Measurements from ENCODE around the gene DOK5.
"Not testable (repeated sequence)": the region's sequence is repeated elsewhere in the genome, so short reads cannot be mapped to it uniquely, and the experiment has no call there.

- TF ChIP-seq CTCF, POLR2A (IDR thresholded peaks at IDR 0.05): not testable (repeated sequence)
Measured at GRCh38 chr20:54479937-54480336, 4.5 kb downstream of the DOK5 start.

All from uterus (tissue), 2 donors.